NCI-H128 (cell line): ENCODE measurements around the gene CDKAL1.
"Not testable (repeated sequence)": the region's sequence is repeated elsewhere in the genome, so short reads cannot be mapped to it uniquely, and the experiment has no call there.

Experiments used
- DNase-seq: peaks from one replicate; lab custom pipeline; 2025; ENCODE audit not compliant: unreplicated experiment; lab: John Stamatoyannopoulos, UW

CDKAL1 gene

GRCh38 chr6:20827798-20828197 is 293.5 kb downstream of the CDKAL1 start:
- no peak for DNase-seq

- no peak for DNase-seq
These were observed 296.3 kb downstream of the CDKAL1 start for GRCh38 chr6:20830576-20830975.

- DNase-seq = not testable (repeated sequence)
These were observed 297.0 kb downstream of the CDKAL1 start for GRCh38 chr6:20831251-20831650.

DNA sequence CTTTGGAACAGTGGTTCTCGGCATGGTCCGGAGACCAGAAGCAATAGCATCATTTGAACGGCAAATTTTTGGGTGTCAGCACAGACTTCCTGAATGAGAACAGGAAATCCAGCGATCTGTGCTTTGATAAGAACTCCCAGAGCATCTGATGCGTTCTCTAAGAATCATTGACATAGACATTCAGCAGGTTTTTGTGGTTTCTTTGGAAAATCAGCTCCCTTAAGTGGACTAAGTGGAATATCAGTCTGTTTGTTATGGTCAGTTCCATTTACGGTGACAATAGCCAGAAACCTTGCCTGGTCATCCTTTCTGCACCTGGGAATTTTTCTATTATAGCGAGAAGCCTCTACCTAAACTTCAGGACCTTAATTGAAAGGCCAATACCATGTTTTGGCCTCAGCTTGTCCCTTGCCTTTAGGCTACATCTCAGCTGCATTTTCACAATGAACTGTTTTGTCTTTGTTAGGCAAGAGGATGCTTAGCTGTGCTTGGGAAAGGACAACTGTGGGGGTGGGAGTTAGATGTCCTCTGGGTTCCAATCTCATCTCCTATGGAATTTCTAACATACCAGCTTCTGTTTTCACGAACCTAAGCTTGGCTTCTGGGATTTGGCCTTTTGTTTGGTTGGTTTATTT is 299.7 kb downstream of the CDKAL1 start:
- no peak for DNase-seq

DNA sequence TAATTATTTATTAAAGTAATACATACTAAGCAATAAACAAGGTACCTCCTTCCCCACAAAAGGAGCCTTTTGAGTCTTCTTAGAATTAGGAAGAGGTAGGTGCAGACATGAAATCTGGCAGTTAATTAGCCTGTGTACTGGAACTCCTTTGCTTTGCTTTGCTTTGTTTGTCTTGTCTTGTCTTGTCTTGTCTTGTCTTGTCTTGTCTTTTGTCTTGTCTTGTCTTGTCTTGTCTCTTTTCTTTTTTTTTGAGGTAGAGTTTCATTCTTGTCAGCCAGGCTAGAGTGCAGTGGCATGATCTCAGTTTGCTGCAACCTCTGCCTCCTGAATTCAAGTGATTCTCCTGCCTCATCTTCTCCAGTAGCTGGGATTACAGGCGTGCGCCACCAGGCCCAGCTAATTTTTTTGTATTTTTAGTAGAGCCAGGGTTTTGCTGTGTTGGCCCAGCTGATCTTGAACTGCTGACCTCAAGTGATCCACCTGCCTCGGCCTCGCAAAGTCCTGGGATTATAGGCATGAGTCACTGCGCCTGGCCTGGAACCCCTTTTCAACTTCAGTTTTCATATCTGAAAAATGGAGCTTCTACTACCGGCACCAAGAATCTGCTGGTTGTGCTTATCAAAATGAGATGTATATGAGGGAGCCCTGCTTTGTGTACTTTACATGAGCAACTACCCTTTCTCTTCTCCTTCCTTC is 301.2 kb downstream of the CDKAL1 start:
- DNase-seq = no peak

- no peak for DNase-seq
These were observed 302.9 kb downstream of the CDKAL1 start for GRCh38 chr6:20837189-20837588.

- no peak for DNase-seq
These were observed 303.9 kb downstream of the CDKAL1 start for GRCh38 chr6:20838113-20838512.

- DNase-seq = no peak
These were observed 305.4 kb downstream of the CDKAL1 start for GRCh38 chr6:20839630-20840029.

DNA sequence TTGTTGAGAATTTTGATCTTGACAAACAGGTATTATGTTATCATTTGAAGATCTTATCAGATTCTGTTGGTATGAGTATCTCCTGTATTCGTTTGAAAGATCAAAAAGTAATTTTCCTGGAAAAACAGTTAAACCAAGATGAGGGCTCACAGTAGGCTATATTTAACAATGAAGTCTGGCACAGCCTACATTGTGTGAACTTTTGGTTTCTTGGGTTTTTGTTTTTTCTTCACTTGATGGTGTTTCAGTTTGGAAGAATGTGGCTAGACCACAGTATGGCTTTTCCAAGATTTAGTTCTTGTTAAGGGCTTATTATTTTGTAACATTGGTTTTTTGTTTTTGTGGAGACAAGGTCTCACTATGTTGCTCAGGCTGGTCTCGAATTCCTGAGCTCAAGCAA is 306.4 kb downstream of the CDKAL1 start:
- DNase-seq = no peak

GRCh38 chr6:20841806-20842205 is 307.5 kb downstream of the CDKAL1 start:
- DNase-seq = no peak

- no peak for DNase-seq
These were observed 311.3 kb downstream of the CDKAL1 start for GRCh38 chr6:20845592-20845991.

DNA sequence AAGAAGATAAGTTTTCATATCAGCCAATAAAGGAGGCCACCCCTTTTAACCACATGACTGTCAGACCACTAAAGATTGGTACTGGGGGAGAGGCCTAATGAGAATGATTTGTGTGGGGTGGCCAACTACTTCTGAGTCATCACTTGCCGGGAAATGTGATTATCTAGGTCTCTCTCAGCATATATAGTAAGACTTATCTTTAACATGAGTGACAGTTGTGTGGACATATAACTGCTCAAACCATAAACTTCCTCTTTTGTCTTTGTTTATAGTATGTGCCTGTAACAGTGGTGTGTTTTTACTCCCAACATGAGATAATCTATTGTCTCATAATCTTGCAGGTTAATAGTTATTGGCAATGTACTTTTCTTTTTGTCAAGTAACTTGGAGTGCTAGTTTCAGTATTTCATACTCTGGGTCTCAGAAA is 312.4 kb downstream of the CDKAL1 start:
- DNase-seq = no peak

DNA sequence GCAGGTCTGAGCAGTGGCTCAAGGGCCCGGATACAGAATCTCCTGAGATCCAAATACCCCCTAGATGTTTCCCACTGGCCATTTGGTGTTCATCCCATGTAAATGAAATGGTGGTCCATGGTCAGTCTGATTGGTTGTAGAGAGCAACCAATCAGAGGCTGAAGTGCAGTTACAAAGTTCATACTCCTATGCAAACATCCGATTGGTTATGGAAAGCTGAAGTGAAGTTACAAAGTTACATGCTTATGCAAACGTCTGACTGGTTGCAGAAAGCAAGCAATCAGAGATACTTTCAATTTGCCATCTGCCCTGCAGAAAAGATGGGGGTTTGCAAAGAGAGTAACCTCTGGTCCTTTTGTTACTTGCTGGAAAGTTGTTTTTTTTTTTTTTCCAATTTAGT is 313.6 kb downstream of the CDKAL1 start:
- DNase-seq = no peak

- DNase-seq = no peak
These were observed 316.6 kb downstream of the CDKAL1 start for GRCh38 chr6:20850686-20851416.

- DNase-seq = no peak
These were observed 317.5 kb downstream of the CDKAL1 start for GRCh38 chr6:20851795-20852194.

GRCh38 chr6:20853828-20854227 is 319.6 kb downstream of the CDKAL1 start:
- DNase-seq = no peak

GRCh38 chr6:20856681-20857288 is 322.5 kb downstream of the CDKAL1 start:
- no peak for DNase-seq

DNA sequence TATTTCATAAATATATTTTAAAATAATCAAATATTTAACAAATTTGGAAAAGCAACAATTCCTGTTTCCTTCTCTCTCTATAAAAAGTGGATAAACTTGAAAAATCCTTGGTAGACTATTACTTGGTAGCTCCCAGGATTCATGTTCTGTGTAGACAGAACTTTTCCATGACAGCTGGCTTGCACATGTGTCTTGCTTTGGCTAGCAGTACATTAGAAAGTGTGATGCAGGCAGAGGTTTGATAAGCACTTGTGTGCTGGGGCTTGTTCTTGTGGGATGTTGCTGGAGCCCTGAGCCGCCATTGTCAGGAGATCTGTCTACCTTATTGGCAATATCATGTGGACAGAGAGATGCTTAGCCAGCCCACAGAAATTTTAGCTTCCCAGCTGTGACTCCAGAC is 327.2 kb downstream of the CDKAL1 start:
- no peak for DNase-seq

GRCh38 chr6:20866036-20866435 is 331.8 kb downstream of the CDKAL1 start:
- DNase-seq = no peak

- no peak for DNase-seq
These were observed 332.9 kb downstream of the CDKAL1 start for GRCh38 chr6:20866935-20867703.
